ENCODE measurements around the gene MRPL22.
"Not testable (repeated sequence)": the region's sequence is repeated elsewhere in the genome, so short reads cannot be mapped to it uniquely, and the experiment has no call there.

Gene MRPL22

GRCh38 chr5:154901913-154902312, 39.0 kb upstream of the MRPL22 start:
- Histone ChIP-seq H3K27ac (ENCODE audit: low read length) (no peak overlapping the region), H3K27me3 (ENCODE audit: control insufficient read depth, insufficient read depth, low read length) (no peaks in the 10 kb centered on the region), H3K9me3 (ENCODE audit: control insufficient read depth, insufficient read depth, low read length) (no peaks in the 10 kb centered on the region), H3K4me3 (ENCODE audit: low read length) (no peak overlapping the region), H3K36me3 (ENCODE audit: control insufficient read depth, insufficient read depth, low read length) (peaks cover 22% of the 10 kb centered on the region; the same call in 1 of the 2 replicates), H3K4me1 (ENCODE audit: control insufficient read depth, insufficient read depth, low read length) (no peaks in the 10 kb centered on the region)
- no CpG with 5 or more reads among the region's 6 CpGs for WGBS (ENCODE audit: insufficient coverage, insufficient read length)
- DNase-seq (ENCODE audit: low read depth, low spot score), result no peak

GRCh38 chr5:154905601-154906000, 35.3 kb upstream of the MRPL22 start:
- H3K4me3 ChIP-seq (ENCODE audit: low read length); H3K4me1 ChIP-seq (ENCODE audit: control insufficient read depth, insufficient read depth, low read length); H3K27me3 ChIP-seq (ENCODE audit: control insufficient read depth, insufficient read depth, low read length); H3K27ac ChIP-seq (ENCODE audit: low read length); H3K9me3 ChIP-seq (ENCODE audit: control insufficient read depth, insufficient read depth, low read length); DNase-seq (ENCODE audit: low read depth, low spot score): not testable (repeated sequence)
- H3K36me3 ChIP-seq (ENCODE audit: control insufficient read depth, insufficient read depth, low read length), result peaks cover 11% of the 10 kb centered on the region; the same call in 1 of the 2 replicates
- no CpG with 5 or more reads among the region's 7 CpGs for WGBS (ENCODE audit: insufficient coverage, insufficient read length)

- no peaks in the 10 kb centered on the region for H3K9me3 ChIP-seq (ENCODE audit: control insufficient read depth, insufficient read depth, low read length)
- no peak overlapping the region for H3K27ac ChIP-seq (ENCODE audit: low read length)
- H3K4me1 ChIP-seq (ENCODE audit: control insufficient read depth, insufficient read depth, low read length), result no peaks in the 10 kb centered on the region
- no peaks in the 10 kb centered on the region for H3K27me3 ChIP-seq (ENCODE audit: control insufficient read depth, insufficient read depth, low read length)
- H3K4me3 ChIP-seq (ENCODE audit: low read length), result no peak overlapping the region
- no peak for DNase-seq (ENCODE audit: low read depth, low spot score)
- peaks cover 13% of the 10 kb centered on the region; the same call in 1 of the 2 replicates for H3K36me3 ChIP-seq (ENCODE audit: control insufficient read depth, insufficient read depth, low read length)
- no CpG with 5 or more reads among the region's 3 CpGs for WGBS (ENCODE audit: insufficient coverage, insufficient read length)
Measured at GRCh38 chr5:154916874-154917273, 24.0 kb upstream of the MRPL22 start.

- Histone ChIP-seq H3K4me3 (ENCODE audit: low read length) (no peak overlapping the region), H3K27me3 (ENCODE audit: control insufficient read depth, insufficient read depth, low read length) (no peaks in the 10 kb centered on the region), H3K27ac (ENCODE audit: low read length) (no peak overlapping the region), H3K4me1 (ENCODE audit: control insufficient read depth, insufficient read depth, low read length) (no peaks in the 10 kb centered on the region), H3K9me3 (ENCODE audit: control insufficient read depth, insufficient read depth, low read length) (no peaks in the 10 kb centered on the region), H3K36me3 (ENCODE audit: control insufficient read depth, insufficient read depth, low read length) (peaks cover 12% of the 10 kb centered on the region; the same call in 1 of the 2 replicates)
- WGBS (ENCODE audit: insufficient coverage, insufficient read length), result no CpG with 5 or more reads among the region's 4 CpGs
- no peak for DNase-seq (ENCODE audit: low read depth, low spot score)
Measured at GRCh38 chr5:154917757-154918156, 23.1 kb upstream of the MRPL22 start.

- H3K4me1 ChIP-seq (ENCODE audit: control insufficient read depth, insufficient read depth, low read length), result no peaks in the 10 kb centered on the region
- DNase-seq (ENCODE audit: low read depth, low spot score), result no peak
- no peak overlapping the region for H3K4me3 ChIP-seq (ENCODE audit: low read length)
- no CpG with 5 or more reads among the region's 7 CpGs for WGBS (ENCODE audit: insufficient coverage, insufficient read length)
- H3K27me3 ChIP-seq (ENCODE audit: control insufficient read depth, insufficient read depth, low read length), result no peaks in the 10 kb centered on the region
- H3K36me3 ChIP-seq (ENCODE audit: control insufficient read depth, insufficient read depth, low read length), result peaks cover 14% of the 10 kb centered on the region; the same call in 1 of the 2 replicates
- no peak overlapping the region for H3K27ac ChIP-seq (ENCODE audit: low read length)
- no peaks in the 10 kb centered on the region for H3K9me3 ChIP-seq (ENCODE audit: control insufficient read depth, insufficient read depth, low read length)
Measured at GRCh38 chr5:154923441-154924430, 17.1 kb upstream of the MRPL22 start.

GRCh38 chr5:154933537-154933936, 7.3 kb upstream of the MRPL22 start:
- H3K27ac ChIP-seq (ENCODE audit: low read length), result no peak overlapping the region
- H3K9me3 ChIP-seq (ENCODE audit: control insufficient read depth, insufficient read depth, low read length), result no peaks in the 10 kb centered on the region
- H3K36me3 ChIP-seq (ENCODE audit: control insufficient read depth, insufficient read depth, low read length), result peaks cover 7% of the 10 kb centered on the region; the same call in 1 of the 2 replicates
- no peak overlapping the region for H3K4me3 ChIP-seq (ENCODE audit: low read length)
- WGBS (ENCODE audit: insufficient coverage, insufficient read length), result no CpG with 5 or more reads among the region's 3 CpGs
- DNase-seq (ENCODE audit: low read depth, low spot score), result no peak
- H3K27me3 ChIP-seq (ENCODE audit: control insufficient read depth, insufficient read depth, low read length), result no peaks in the 10 kb centered on the region
- no peaks in the 10 kb centered on the region; the same call in 1 of the 2 replicates for H3K4me1 ChIP-seq (ENCODE audit: control insufficient read depth, insufficient read depth, low read length)

- H3K4me3 ChIP-seq (ENCODE audit: low read length), result no peak overlapping the region
- no peaks in the 10 kb centered on the region for H3K9me3 ChIP-seq (ENCODE audit: control insufficient read depth, insufficient read depth, low read length)
- H3K27ac ChIP-seq (ENCODE audit: low read length), result no peak overlapping the region
- no peaks in the 10 kb centered on the region for H3K27me3 ChIP-seq (ENCODE audit: control insufficient read depth, insufficient read depth, low read length)
- no peaks in the 10 kb centered on the region; the same call in 1 of the 2 replicates for H3K4me1 ChIP-seq (ENCODE audit: control insufficient read depth, insufficient read depth, low read length)
- peaks cover 7% of the 10 kb centered on the region; the same call in 1 of the 2 replicates for H3K36me3 ChIP-seq (ENCODE audit: control insufficient read depth, insufficient read depth, low read length)
- DNase-seq (ENCODE audit: low read depth, low spot score), result no peak
Measured at GRCh38 chr5:154934881-154935280, 6.0 kb upstream of the MRPL22 start.

- no CpG with 5 or more reads among the region's 11 CpGs for WGBS (ENCODE audit: insufficient coverage, insufficient read length)
- DNase-seq (ENCODE audit: low read depth, low spot score), result no peak
- no peak overlapping the region for H3K27ac ChIP-seq (ENCODE audit: low read length)
- 0 out of 2 replicates have a peak, but pooled peaks cover 2% of the 10 kb centered on the region for H3K36me3 ChIP-seq (ENCODE audit: control insufficient read depth, insufficient read depth, low read length)
- no peaks in the 10 kb centered on the region for H3K27me3 ChIP-seq (ENCODE audit: control insufficient read depth, insufficient read depth, low read length)
- H3K4me1 ChIP-seq (ENCODE audit: control insufficient read depth, insufficient read depth, low read length), result no peaks in the 10 kb centered on the region; the same call in 1 of the 2 replicates
- no peaks in the 10 kb centered on the region for H3K9me3 ChIP-seq (ENCODE audit: control insufficient read depth, insufficient read depth, low read length)
- H3K4me3 ChIP-seq (ENCODE audit: low read length), result peak overlapping the region; percentile 90; the same call in 1 of the 2 replicates
Measured at GRCh38 chr5:154937186-154937717, 3.6 kb upstream of the MRPL22 start.

- peak; percentile 82 for DNase-seq (ENCODE audit: low read depth, low spot score)
- H3K4me1 ChIP-seq (ENCODE audit: control insufficient read depth, insufficient read depth, low read length), result no peaks in the 10 kb centered on the region; the same call in 1 of the 2 replicates
- H3K27me3 ChIP-seq (ENCODE audit: control insufficient read depth, insufficient read depth, low read length), result no peaks in the 10 kb centered on the region
- H3K9me3 ChIP-seq (ENCODE audit: control insufficient read depth, insufficient read depth, low read length), result no peaks in the 10 kb centered on the region
- no CpG with 5 or more reads among the region's 61 CpGs for whole genome bisulfite sequencing (ENCODE audit: insufficient coverage, insufficient read length)
- no peaks in the 10 kb centered on the region for H3K36me3 ChIP-seq (ENCODE audit: control insufficient read depth, insufficient read depth, low read length)
- peak within 1 kb of the TSS; percentile 90 for H3K4me3 ChIP-seq (ENCODE audit: low read length)
- H3K27ac ChIP-seq (ENCODE audit: low read length), result no peak within 1 kb of the TSS
Measured at GRCh38 chr5:154937718-154938466, 3.0 kb upstream of the MRPL22 start, which contains the start of gene GEMIN5. Gene GEMIN5, minus strand, starts transcription at chr5:154938211. Its CDS starts 78 bp downstream, at chr5:154938133.

GRCh38 chr5:154939387-154939786, 1.5 kb upstream of the MRPL22 start:
- H3K27ac ChIP-seq (ENCODE audit: low read length); DNase-seq (ENCODE audit: low read depth, low spot score); H3K36me3 ChIP-seq (ENCODE audit: control insufficient read depth, insufficient read depth, low read length); H3K27me3 ChIP-seq (ENCODE audit: control insufficient read depth, insufficient read depth, low read length); H3K9me3 ChIP-seq (ENCODE audit: control insufficient read depth, insufficient read depth, low read length); H3K4me3 ChIP-seq (ENCODE audit: low read length); H3K4me1 ChIP-seq (ENCODE audit: control insufficient read depth, insufficient read depth, low read length): not testable (repeated sequence)
- no CpG with 5 or more reads among the region's 5 CpGs for WGBS (ENCODE audit: insufficient coverage, insufficient read length)

Measured in iPS DF 6.9 (cell line).